Loucy (cell line): ENCODE results near the gene LTK.

Experiments
- CTCF ChIP-seq: fragments of 200-600 bp; sonication (generic); conservative IDR thresholded peaks from 2 replicates; pipeline ENCODE4 v1.5.1; 2014; ENCODE audit warnings: mild to moderate bottlenecking, antibody characterized with exemption, low read length
- EZH2phosphoT487 ChIP-seq: fragments of 200-600 bp; IDR thresholded peaks from 2 replicates; pipeline ENCODE4 v1.6.1; 2018; ENCODE audit warnings: antibody characterized with exemption, mild to moderate bottlenecking, moderate library complexity, borderline replicate concordance

- TF ChIP-seq CTCF, result no peak
- no peak for TF ChIP-seq EZH2phosphoT487
Observed at GRCh38 chr15:41494922-41495735, 18.5 kb downstream of the LTK start.
